Neural cell (in vitro differentiated cells): ENCODE results near the gene SLF2. TPM values are rescaled to one million over a fixed set of nuclear protein-coding genes. Genes with fewer than 3 reads are reported as not detected.

Source experiments
- H2AFZ ChIP-seq: fragments of 200-600, 300-800 bp; sonication (generic), shearing (Covaris generic); 2 replicates; pipeline ENCODE4 v1.6.0; 2014; ENCODE audit warnings: low read depth, mild to moderate bottlenecking, antibody characterized with exemption, low read length, moderate library complexity
- H3F3A ChIP-seq: fragments of 200-600 bp; shearing (Covaris generic); 2 replicates; pipeline ENCODE4 v1.6.1; 2016; ENCODE audit warnings: mild to moderate bottlenecking, moderate library complexity, mixed read lengths, antibody characterized with exemption, low read length; ENCODE audit not compliant: insufficient read depth, poor library complexity, severe bottlenecking
- H3K27ac ChIP-seq: fragments of 200-600, 300-800 bp; sonication (generic), shearing (Covaris generic); 2 replicates; pipeline ENCODE4 v1.5.1; 2014; ENCODE audit warnings: mild to moderate bottlenecking, low read length, moderate library complexity
- H3K27me3 ChIP-seq: fragments of 300-800, 200-600 bp; sonication (generic), shearing (Covaris generic); 2 replicates; pipeline ENCODE4 v1.6.0; 2014; ENCODE audit warnings: mild to moderate bottlenecking, low read depth, low read length, moderate library complexity; ENCODE audit not compliant: insufficient read depth
- H3K36me3 ChIP-seq: fragments of 300-800, 200-600 bp; sonication (generic), shearing (Covaris generic); 2 replicates; pipeline ENCODE4 v1.5.1; 2014; ENCODE audit warnings: mild to moderate bottlenecking, antibody characterized with exemption, low read length, moderate library complexity; ENCODE audit not compliant: insufficient read depth
- H3K4me2 ChIP-seq: fragments of 300-800, 200-600 bp; sonication (generic), shearing (Covaris generic); 2 replicates; pipeline ENCODE4 v1.6.0; 2014; ENCODE audit warnings: mild to moderate bottlenecking, low read length
- H3K4me3 ChIP-seq: fragments of 300-800, 200-600 bp; sonication (generic), shearing (Covaris generic); 2 replicates; pipeline ENCODE4 v1.5.1; 2014; ENCODE audit warnings: mild to moderate bottlenecking, low read length, moderate library complexity
- H3K79me2 ChIP-seq: fragments of 200-600 bp; shearing (Covaris generic); replicated peaks from 2 replicates; pipeline ENCODE4 v1.6.0; 2014; ENCODE audit warnings: mild to moderate bottlenecking, low read length, moderate library complexity; ENCODE audit not compliant: insufficient read depth
- H3K9ac ChIP-seq: fragments of 300-800, 200-600 bp; sonication (generic), shearing (Covaris generic); 2 replicates; pipeline ENCODE4 v1.6.1; 2016; ENCODE audit warnings: mild to moderate bottlenecking, low read length, mixed read lengths
- H3K9me2 ChIP-seq: fragments of 200-600 bp; shearing (Covaris generic); 2 replicates; pipeline ENCODE4 v1.6.1; 2016; ENCODE audit warnings: mild to moderate bottlenecking, low read length, mixed read lengths; ENCODE audit not compliant: insufficient read depth
- H3K9me3 ChIP-seq: fragments of 200-600, 300-800 bp; sonication (generic), shearing (Covaris generic); 2 replicates; pipeline ENCODE4 v1.6.1; 2016; ENCODE audit warnings: mild to moderate bottlenecking, mixed run types, low read length, moderate library complexity, mixed read lengths
- H4K20me1 ChIP-seq: fragments of 200-600 bp; shearing (Covaris generic); 2 replicates; pipeline ENCODE4 v1.6.1; 2016; ENCODE audit warnings: mild to moderate bottlenecking, mixed run types; ENCODE audit not compliant: insufficient read depth
- EP300 ChIP-seq: fragments of 450-650 bp; conservative IDR thresholded peaks from 2 replicates; pipeline ENCODE4 v1.6.1; 2014; ENCODE audit warnings: antibody characterized with exemption, mild to moderate bottlenecking, moderate library complexity; ENCODE audit not compliant: poor library complexity, severe bottlenecking
- EZH2 ChIP-seq: fragments of 200-600, 300-800 bp; shearing (Covaris generic), sonication (generic); IDR thresholded peaks from 2 replicates; pipeline ENCODE4 v1.6.1; 2014; ENCODE audit warnings: antibody characterized with exemption, low read length, borderline replicate concordance, mild to moderate bottlenecking; ENCODE audit not compliant: insufficient read depth, poor library complexity, severe bottlenecking
- MXI1 ChIP-seq: fragments of 450-650 bp; conservative IDR thresholded peaks from 2 replicates; pipeline ENCODE4 v1.6.1; 2014; ENCODE audit warnings: antibody characterized with exemption, mild to moderate bottlenecking; ENCODE audit not compliant: poor library complexity, severe bottlenecking
- POLR2AphosphoS5 ChIP-seq: IDR thresholded peaks from 2 replicates; pipeline ENCODE4 v1.6.1; 2012
- RAD21 ChIP-seq: fragments of 450-650 bp; conservative IDR thresholded peaks from 2 replicates; pipeline ENCODE4 v1.6.1; 2014; ENCODE audit warnings: antibody characterized with exemption, mild to moderate bottlenecking, moderate library complexity
- SMC3 ChIP-seq: fragments of 450-650 bp; conservative IDR thresholded peaks from 2 replicates; pipeline ENCODE4 v1.6.1; 2014; ENCODE audit warnings: antibody characterized with exemption, mild to moderate bottlenecking, moderate library complexity; ENCODE audit not compliant: poor library complexity
- TAF1 ChIP-seq: IDR thresholded peaks from 2 replicates; pipeline ENCODE4 v1.6.1; 2012; ENCODE audit warnings: low read depth
- polyA plus RNA-seq: library from polyadenylated mRNA; depleted of rRNA; stranded (reverse); fragments of >200 nt; gene quantifications from 2 replicates; pipeline ENCODE4 v1.2.3, GENCODE V29; 2014
- TF ChIP-seq, protein P1 (sequence below): fragments of 450-650 bp; IDR thresholded peaks from 2 replicates; pipeline ENCODE4 v1.5.1; 2014; ENCODE audit warnings: antibody characterized with exemption, mild to moderate bottlenecking, moderate library complexity; ENCODE audit not compliant: poor library complexity, severe bottlenecking
- TF ChIP-seq, protein P2 (sequence below): IDR thresholded peaks from 2 replicates; pipeline ENCODE4 v1.6.1; 2012; ENCODE audit warnings: borderline replicate concordance

Gene SLF2
- polyA plus RNA-seq, 1 donor from 2014 or later = 43.0 TPM

DNA sequence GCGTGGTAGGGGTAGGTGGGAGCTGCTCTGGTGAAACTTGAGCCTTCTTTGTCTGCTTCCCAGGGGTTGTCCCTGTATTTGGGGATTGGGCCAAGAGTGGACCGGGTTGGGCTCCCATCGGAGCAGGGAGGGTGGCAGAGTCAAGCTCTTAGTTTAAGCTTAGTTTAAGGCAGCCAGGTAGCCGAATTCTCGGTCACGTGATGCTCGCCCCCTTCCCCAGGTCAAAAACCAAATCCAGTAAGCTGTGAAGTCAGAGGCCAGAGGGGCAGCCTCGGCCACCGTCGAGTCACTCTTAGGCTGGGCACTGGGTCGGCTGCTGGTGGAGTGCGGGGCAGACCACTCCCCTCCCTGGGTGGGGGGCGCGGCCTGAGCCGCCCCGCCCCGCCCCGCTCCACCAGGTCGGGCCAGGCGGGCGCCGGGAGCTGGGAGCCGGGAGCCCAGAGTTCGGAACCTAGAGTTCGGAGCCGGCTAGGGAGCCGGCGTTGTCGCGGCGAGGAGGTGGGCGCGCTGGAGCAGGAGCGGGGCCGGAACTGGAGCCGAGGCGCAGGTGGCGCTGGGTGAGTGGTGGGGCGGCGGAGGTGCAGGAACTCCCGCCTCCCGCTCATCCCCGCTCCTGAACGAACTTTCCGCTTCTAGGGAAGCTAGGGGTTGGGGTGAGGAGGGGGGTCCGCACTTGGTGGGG, 84.1 kb downstream of the SLF2 start:
- H3K9me2 ChIP-seq = no peaks in the 10 kb centered on the region
- no peak overlapping the region for H3K27ac ChIP-seq
- peaks cover 16% of the 10 kb centered on the region for H3K79me2 ChIP-seq
- peak overlapping the region; percentile 96 for H3K9ac ChIP-seq
- no peaks in the 10 kb centered on the region for H3K36me3 ChIP-seq
- no peak overlapping the region for H2AFZ ChIP-seq
- H3F3A ChIP-seq = no peaks in the 10 kb centered on the region
- H3K27me3 ChIP-seq = peaks cover 10% of the 10 kb centered on the region
- H3K9me3 ChIP-seq = no peaks in the 10 kb centered on the region
- H3K4me3 ChIP-seq = peak overlapping the region; percentile 88
- H4K20me1 ChIP-seq = no peaks in the 10 kb centered on the region
- no peak for TF ChIP-seq RAD21
- no peak for TF ChIP-seq SMC3
- no peak for TF ChIP-seq EP300
- no peak for TF ChIP-seq MXI1
- no peak for TF ChIP-seq TAF1
- no peak for TF ChIP-seq EZH2
- TF ChIP-seq, protein P1, sequence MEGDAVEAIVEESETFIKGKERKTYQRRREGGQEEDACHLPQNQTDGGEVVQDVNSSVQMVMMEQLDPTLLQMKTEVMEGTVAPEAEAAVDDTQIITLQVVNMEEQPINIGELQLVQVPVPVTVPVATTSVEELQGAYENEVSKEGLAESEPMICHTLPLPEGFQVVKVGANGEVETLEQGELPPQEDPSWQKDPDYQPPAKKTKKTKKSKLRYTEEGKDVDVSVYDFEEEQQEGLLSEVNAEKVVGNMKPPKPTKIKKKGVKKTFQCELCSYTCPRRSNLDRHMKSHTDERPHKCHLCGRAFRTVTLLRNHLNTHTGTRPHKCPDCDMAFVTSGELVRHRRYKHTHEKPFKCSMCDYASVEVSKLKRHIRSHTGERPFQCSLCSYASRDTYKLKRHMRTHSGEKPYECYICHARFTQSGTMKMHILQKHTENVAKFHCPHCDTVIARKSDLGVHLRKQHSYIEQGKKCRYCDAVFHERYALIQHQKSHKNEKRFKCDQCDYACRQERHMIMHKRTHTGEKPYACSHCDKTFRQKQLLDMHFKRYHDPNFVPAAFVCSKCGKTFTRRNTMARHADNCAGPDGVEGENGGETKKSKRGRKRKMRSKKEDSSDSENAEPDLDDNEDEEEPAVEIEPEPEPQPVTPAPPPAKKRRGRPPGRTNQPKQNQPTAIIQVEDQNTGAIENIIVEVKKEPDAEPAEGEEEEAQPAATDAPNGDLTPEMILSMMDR = no peak
- TF ChIP-seq, protein P2, sequence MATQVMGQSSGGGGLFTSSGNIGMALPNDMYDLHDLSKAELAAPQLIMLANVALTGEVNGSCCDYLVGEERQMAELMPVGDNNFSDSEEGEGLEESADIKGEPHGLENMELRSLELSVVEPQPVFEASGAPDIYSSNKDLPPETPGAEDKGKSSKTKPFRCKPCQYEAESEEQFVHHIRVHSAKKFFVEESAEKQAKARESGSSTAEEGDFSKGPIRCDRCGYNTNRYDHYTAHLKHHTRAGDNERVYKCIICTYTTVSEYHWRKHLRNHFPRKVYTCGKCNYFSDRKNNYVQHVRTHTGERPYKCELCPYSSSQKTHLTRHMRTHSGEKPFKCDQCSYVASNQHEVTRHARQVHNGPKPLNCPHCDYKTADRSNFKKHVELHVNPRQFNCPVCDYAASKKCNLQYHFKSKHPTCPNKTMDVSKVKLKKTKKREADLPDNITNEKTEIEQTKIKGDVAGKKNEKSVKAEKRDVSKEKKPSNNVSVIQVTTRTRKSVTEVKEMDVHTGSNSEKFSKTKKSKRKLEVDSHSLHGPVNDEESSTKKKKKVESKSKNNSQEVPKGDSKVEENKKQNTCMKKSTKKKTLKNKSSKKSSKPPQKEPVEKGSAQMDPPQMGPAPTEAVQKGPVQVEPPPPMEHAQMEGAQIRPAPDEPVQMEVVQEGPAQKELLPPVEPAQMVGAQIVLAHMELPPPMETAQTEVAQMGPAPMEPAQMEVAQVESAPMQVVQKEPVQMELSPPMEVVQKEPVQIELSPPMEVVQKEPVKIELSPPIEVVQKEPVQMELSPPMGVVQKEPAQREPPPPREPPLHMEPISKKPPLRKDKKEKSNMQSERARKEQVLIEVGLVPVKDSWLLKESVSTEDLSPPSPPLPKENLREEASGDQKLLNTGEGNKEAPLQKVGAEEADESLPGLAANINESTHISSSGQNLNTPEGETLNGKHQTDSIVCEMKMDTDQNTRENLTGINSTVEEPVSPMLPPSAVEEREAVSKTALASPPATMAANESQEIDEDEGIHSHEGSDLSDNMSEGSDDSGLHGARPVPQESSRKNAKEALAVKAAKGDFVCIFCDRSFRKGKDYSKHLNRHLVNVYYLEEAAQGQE = no peak
- no peak for TF ChIP-seq POLR2AphosphoS5
- no peak overlapping the region for H3K4me2 ChIP-seq

DNA sequence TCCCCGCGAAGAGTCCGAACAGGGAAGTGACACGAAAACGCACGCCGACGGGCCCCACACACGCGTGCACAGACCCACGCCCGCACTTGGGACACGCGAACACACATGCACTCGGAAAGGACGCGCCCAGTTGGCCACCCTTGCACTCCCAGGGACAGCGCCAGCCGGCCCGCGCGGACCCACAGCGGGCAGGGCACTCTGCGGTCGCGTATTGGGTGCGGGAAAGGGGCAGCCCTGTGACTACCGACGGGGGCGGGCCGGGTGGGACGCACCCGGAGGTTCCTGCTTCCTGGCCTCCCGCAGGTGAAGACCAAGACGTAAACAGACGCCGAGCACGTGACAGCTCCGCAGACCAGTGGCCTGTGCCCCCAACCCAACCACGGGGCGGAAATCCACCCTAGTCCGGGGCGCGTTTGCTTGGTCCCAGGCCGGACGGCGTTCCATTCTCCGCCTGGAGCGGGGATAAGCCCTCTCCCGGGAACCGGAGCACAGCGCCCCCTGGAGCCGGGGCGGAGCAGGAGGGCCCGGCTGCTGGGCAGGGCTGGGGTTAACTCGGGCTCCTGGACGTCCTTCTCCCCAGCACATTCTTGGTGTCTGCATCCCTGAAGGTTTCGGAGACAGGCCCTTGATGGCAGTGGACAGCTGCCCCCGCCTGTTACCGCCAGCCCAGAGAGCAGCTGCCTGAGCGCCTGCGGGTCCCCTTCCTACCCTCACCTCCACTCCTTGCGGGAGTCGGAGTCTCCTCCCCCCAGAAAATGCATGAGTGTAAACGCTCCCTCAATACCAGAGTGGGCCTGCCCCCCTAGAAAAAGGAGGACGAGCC, 84.8 kb downstream of the SLF2 start:
- H4K20me1 ChIP-seq = no peaks in the 10 kb centered on the region
- peak overlapping the region; percentile 96 for H3K9ac ChIP-seq
- peak overlapping the region; percentile 10 for H2AFZ ChIP-seq
- peak overlapping the region; percentile 25 for H3K4me2 ChIP-seq
- H3F3A ChIP-seq = no peaks in the 10 kb centered on the region
- H3K4me3 ChIP-seq = peak overlapping the region; percentile 88
- H3K27me3 ChIP-seq = peaks cover 10% of the 10 kb centered on the region
- H3K79me2 ChIP-seq = peaks cover 19% of the 10 kb centered on the region
- no peaks in the 10 kb centered on the region for H3K9me3 ChIP-seq
- peak overlapping the region; percentile 85 for H3K27ac ChIP-seq
- TF ChIP-seq EZH2 = no peak
- TF ChIP-seq, protein P1 = peak; percentile 67
- no peak for TF ChIP-seq MXI1
- no peak for TF ChIP-seq EP300
- no peak for TF ChIP-seq POLR2AphosphoS5
- no peak for TF ChIP-seq RAD21
- TF ChIP-seq SMC3 = no peak
- H3K9me2 ChIP-seq = no peaks in the 10 kb centered on the region
- H3K36me3 ChIP-seq = no peaks in the 10 kb centered on the region
